Measurements from ENCODE around the gene LIG3.

The LIG3 gene

GRCh38 chr17:35050170-35050569 is 69.9 kb downstream of the LIG3 start:
- H3K4me3 ChIP-seq (ENCODE audit: low read length) = no peak overlapping the region
- no peak for DNase-seq (ENCODE audit: low read depth)
- no peak for TF ChIP-seq CTCF (conservative IDR thresholded peaks at IDR 0.05; ENCODE audit: low read depth, low read length)

GRCh38 chr17:35051183-35051578 is 70.9 kb downstream of the LIG3 start:
- no peak for TF ChIP-seq CTCF (conservative IDR thresholded peaks at IDR 0.05; ENCODE audit: low read depth, low read length)
- DNase-seq (ENCODE audit: low read depth) = no peak
- no peak overlapping the region for H3K4me3 ChIP-seq (ENCODE audit: low read length)

GRCh38 chr17:35051579-35052240 is 71.4 kb downstream of the LIG3 start:
- DNase-seq (ENCODE audit: low read depth) = no peak
- TF ChIP-seq CTCF (conservative IDR thresholded peaks at IDR 0.05; ENCODE audit: low read depth, low read length) = no peak
- H3K4me3 ChIP-seq (ENCODE audit: low read length) = no peak overlapping the region

- DNase-seq (ENCODE audit: low read depth) = no peak
- TF ChIP-seq CTCF (conservative IDR thresholded peaks at IDR 0.05; ENCODE audit: low read depth, low read length) = no peak
- H3K4me3 ChIP-seq (ENCODE audit: low read length) = no peak overlapping the region
Measured at GRCh38 chr17:35052241-35052610, 71.9 kb downstream of the LIG3 start.

GRCh38 chr17:35052780-35053179 is 72.5 kb downstream of the LIG3 start:
- no peak for TF ChIP-seq CTCF (conservative IDR thresholded peaks at IDR 0.05; ENCODE audit: low read depth, low read length)
- H3K4me3 ChIP-seq (ENCODE audit: low read length) = no peak overlapping the region
- DNase-seq (ENCODE audit: low read depth) = no peak

GRCh38 chr17:35053204-35053603 is 72.9 kb downstream of the LIG3 start:
- no peak for TF ChIP-seq CTCF (conservative IDR thresholded peaks at IDR 0.05; ENCODE audit: low read depth, low read length)
- H3K4me3 ChIP-seq (ENCODE audit: low read length) = no peak overlapping the region

GRCh38 chr17:35056013-35056412 is 75.7 kb downstream of the LIG3 start:
- no peak for TF ChIP-seq CTCF (conservative IDR thresholded peaks at IDR 0.05; ENCODE audit: low read depth, low read length)
- H3K4me3 ChIP-seq (ENCODE audit: low read length) = no peak overlapping the region
- DNase-seq (ENCODE audit: low read depth) = no peak

More at GRCh38 chr17:35053204-35053603, 72.9 kb downstream of the LIG3 start:
- no peak for DNase-seq (ENCODE audit: low read depth)

Measured in retinal pigment epithelial cell (primary cell).